H1 (cell line): ENCODE results near the gene PIK3R6.

Experiments used
- ATF2 ChIP-seq: IDR thresholded peaks from 2 replicates; pipeline ENCODE4 v1.6.1; 2012; ENCODE audit warnings: low read length, inconsistent platforms
- CTBP2 ChIP-seq: IDR thresholded peaks from 2 replicates; pipeline ENCODE4 v1.7.0; 2011; ENCODE audit warnings: borderline replicate concordance, mild to moderate bottlenecking, moderate library complexity, mixed read lengths, low read length; ENCODE audit not compliant: insufficient read depth, insufficient read length
- CTCF ChIP-seq, 3 experiments: IDR thresholded peaks; 1 replicate in 2 of 3; 2 replicates in 1 of 3; pipeline versions ENCODE4 v1.5.1 to v1.6.1; 2011; ENCODE audit warnings: low read length in 3 of 3, mild to moderate bottlenecking in 3 of 3, inconsistent platforms in 2 of 3, low read depth in 1 of 3, moderate library complexity in 1 of 3; ENCODE audit not compliant: insufficient read depth in 1 of 3; ENCODE audit errors: control extremely low read depth in 1 of 3
- EP300 ChIP-seq, 2 experiments: IDR thresholded peaks; 1 replicate in 1 of 2; 2 replicates in 1 of 2; pipeline ENCODE4 v1.6.1; 2011 to 2012; ENCODE audit warnings: low read depth in 2 of 2, low read length in 2 of 2, mild to moderate bottlenecking in 2 of 2, borderline replicate concordance in 1 of 2, inconsistent platforms in 1 of 2, moderate library complexity in 1 of 2
- EZH2 ChIP-seq: fragments of 200-600 bp; sonication (generic); IDR thresholded peaks from 2 replicates; pipeline ENCODE4 v1.7.1; 2012; ENCODE audit warnings: low read depth, mild to moderate bottlenecking, moderate library complexity, low read length, inconsistent platforms; ENCODE audit not compliant: severe bottlenecking
- GABPA ChIP-seq: IDR thresholded peaks from 2 replicates; pipeline ENCODE4 v1.6.1; 2011; ENCODE audit warnings: mild to moderate bottlenecking, low read length, moderate library complexity, borderline replicate concordance; ENCODE audit not compliant: insufficient read depth
- JUN ChIP-seq: IDR thresholded peaks from 2 replicates; pipeline ENCODE4 v1.6.1; 2011; ENCODE audit warnings: low read depth, mild to moderate bottlenecking, improper control_type of control experiment, low read length
- POLR2A ChIP-seq, 2 experiments: IDR thresholded peaks; 1 replicate in 1 of 2; 2 replicates in 1 of 2; pipeline ENCODE4 v1.6.1; 2011; ENCODE audit warnings: low read depth in 2 of 2, low read length in 2 of 2, mild to moderate bottlenecking in 2 of 2; ENCODE audit errors: control extremely low read depth in 1 of 2
- POLR2AphosphoS5 ChIP-seq: IDR thresholded peaks from 2 replicates; pipeline ENCODE4 v1.6.1; 2011; ENCODE audit warnings: low read depth, low read length
- SIN3A ChIP-seq, 2 experiments: IDR thresholded peaks in 1 of 2; conservative IDR thresholded peaks in 1 of 2; 2 replicates each; pipeline ENCODE4 v1.6.1; 2011 to 2012; ENCODE audit warnings: low read length in 2 of 2, improper control_type of control experiment in 1 of 2, low read depth in 1 of 2, mild to moderate bottlenecking in 1 of 2
- SP1 ChIP-seq: IDR thresholded peaks from 2 replicates; pipeline ENCODE4 v1.6.1; 2011; ENCODE audit warnings: low read depth, low read length
- SP4 ChIP-seq: IDR thresholded peaks from 2 replicates; pipeline ENCODE4 v1.6.1; 2012; ENCODE audit warnings: low read length, inconsistent platforms
- SRF ChIP-seq: IDR thresholded peaks from 2 replicates; pipeline ENCODE4 v1.6.1; 2011; ENCODE audit warnings: mild to moderate bottlenecking, low read depth, low read length, moderate library complexity
- USF2 ChIP-seq: IDR thresholded peaks from 2 replicates; pipeline ENCODE4 v1.6.1; 2011; ENCODE audit warnings: low read length, improper control_type of control experiment

DNA sequence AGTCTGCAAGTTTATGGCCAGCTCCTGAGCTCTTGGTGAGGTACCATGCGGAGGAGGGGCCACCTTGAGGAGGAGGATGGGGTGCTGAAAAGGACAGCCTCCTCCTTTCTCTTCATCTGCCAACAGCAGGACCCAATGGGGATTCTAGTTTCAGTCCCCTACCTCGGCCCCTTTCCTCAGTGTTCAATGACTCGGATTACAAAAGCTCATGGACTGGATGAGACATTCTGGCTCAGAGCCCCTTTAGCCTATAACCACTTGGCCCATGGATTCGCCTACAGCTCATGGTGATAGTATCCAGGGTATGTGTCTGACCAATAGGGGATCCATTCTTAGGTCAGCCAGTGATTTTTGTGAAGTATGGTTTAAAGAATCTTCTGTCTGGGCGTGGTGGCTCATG lies 8.5 kb upstream of the PIK3R6 start:
- TF ChIP-seq CTCF (IDR thresholded peaks at IDR 0.05; ENCODE audit: control extremely low read depth in 1 of 3, insufficient read depth in 1 of 3, low read depth in 1 of 3, low read length in 3 of 3) = no peak
- TF ChIP-seq SRF = no peak
- no peak for TF ChIP-seq POLR2AphosphoS5
- TF ChIP-seq EP300 (IDR thresholded peaks at IDR 0.05; ENCODE audit: borderline replicate concordance in 1 of 2, low read depth in 2 of 2, low read length in 2 of 2) = no peak
- TF ChIP-seq JUN = no peak
- no peak for TF ChIP-seq CTBP2
- no peak for TF ChIP-seq ATF2
- TF ChIP-seq SIN3A (conservative IDR thresholded peaks at IDR 0.05 in 1 of 2, IDR thresholded peaks at IDR 0.05 in 1 of 2; ENCODE audit: low read depth in 1 of 2, low read length in 2 of 2) = no peak
- no peak for TF ChIP-seq SP1
- TF ChIP-seq USF2 = no peak
- TF ChIP-seq POLR2A (IDR thresholded peaks at IDR 0.05; ENCODE audit: control extremely low read depth in 1 of 2, low read depth in 2 of 2, low read length in 2 of 2) = no peak
- no peak for TF ChIP-seq GABPA
- no peak for TF ChIP-seq EZH2
- TF ChIP-seq SP4 = no peak
